K562 (cell line): ENCODE results near the gene MTOR. TPM values are rescaled to one million over a fixed set of nuclear protein-coding genes. Genes with fewer than 3 reads are reported as not detected.
A peak's percentile ranks its signal among the peaks of the same experiment; 100 is the strongest.

Experiments used
- ATAC-seq: fragments of 200-7000 bp; cut with Tn5 transposase; 3 replicates; pipeline ENCODE4 v1.9.1; 2020; ENCODE audit warnings: moderate library complexity
- BruUV-seq: library from RNA; stranded (reverse); fragments of 400-500 nt; replicated peaks from 2 replicates; lab custom pipeline; 2021; lab: Mats Ljungman, UMichigan
- CTCF ChIA-PET: fragments of 300-600 bp; formaldehyde crosslinking; extraction: SDS; loops from one replicate; lab custom pipeline; 2021; ENCODE audit warnings: low intra/inter-chr PET ratio; lab: Yijun Ruan, JAX
- POLR2A ChIA-PET: fragments of 300-600, 350-650 bp; sonication (Branson Sonifier 250); formaldehyde crosslinking; extraction: SDS; loops from one replicate; lab custom pipeline; 2021; ENCODE audit warnings: antibody characterized with exemption, inconsistent platforms; lab: Yijun Ruan, JAX
- DNase-seq, 4 experiments: peaks; one replicate each; pipeline versions ENCODE4 v3.0.0 to v3.0.0-alpha.2; 2011 to 2018; ENCODE audit warnings: low spot score in 3 of 4, mixed read lengths in 3 of 4; ENCODE audit errors: extremely low read depth in 1 of 4
- FAIRE-seq: peaks from 2 replicates; lab custom pipeline; 2011; peaks lifted over from hg19 to GRCh38; lab: Jason Lieb, UNC
- H2AFZ ChIP-seq: 2 replicates; pipeline ENCODE4 v1.6.0; 2011; ENCODE audit warnings: low read depth, low read length, control low read depth, inconsistent platforms
- H3K27ac ChIP-seq: fragments of 200-600 bp; 3 replicates; pipeline ENCODE4 v1.8.0; 2011; ENCODE audit warnings: low read depth, mild to moderate bottlenecking, control low read depth, inconsistent platforms, low read length, moderate library complexity, mixed read lengths; ENCODE audit errors: extremely low read depth
- H3K27me3 ChIP-seq, 2 experiments: fragments of 300-600 bp in 1 of 2; 2 replicates in 1 of 2; 3 replicates in 1 of 2; pipeline versions ENCODE4 v1.6.0 to v1.8.0; 2011; ENCODE audit warnings: inconsistent platforms in 2 of 2, low read length in 2 of 2, mild to moderate bottlenecking in 1 of 2, mixed read lengths in 1 of 2, moderate library complexity in 1 of 2; ENCODE audit not compliant: control insufficient read depth in 2 of 2, insufficient read depth in 2 of 2
- H3K36me3 ChIP-seq: fragments of 300-600 bp; 3 replicates; pipeline ENCODE4 v1.8.0; 2011; ENCODE audit warnings: mild to moderate bottlenecking, low read length, inconsistent platforms; ENCODE audit not compliant: control insufficient read depth, insufficient read depth
- H3K4me1 ChIP-seq, 2 experiments: fragments of 200-600 bp in 1 of 2; replicated peaks in 1 of 2; 2 replicates in 1 of 2; 3 replicates in 1 of 2; pipeline versions ENCODE4 v1.5.1 to v1.8.0; 2011; ENCODE audit warnings: inconsistent platforms in 2 of 2, low read length in 2 of 2, mild to moderate bottlenecking in 1 of 2, mixed read lengths in 1 of 2, moderate library complexity in 1 of 2; ENCODE audit not compliant: control insufficient read depth in 2 of 2, insufficient read depth in 2 of 2
- H3K4me2 ChIP-seq: 2 replicates; pipeline ENCODE4 v1.6.1; 2011; ENCODE audit warnings: low read length, control low read depth, inconsistent platforms, mixed read lengths; ENCODE audit not compliant: insufficient read depth
- H3K4me3 ChIP-seq: fragments of 200-600 bp; sonication (generic), shearing (Covaris generic); 2 replicates; pipeline ENCODE4 v1.5.1; 2016; ENCODE audit warnings: control low read depth, inconsistent platforms
- H3K79me2 ChIP-seq: fragments of 200-600 bp; 3 replicates; pipeline ENCODE4 v1.8.0; 2011; ENCODE audit warnings: low read length, inconsistent platforms; ENCODE audit not compliant: control insufficient read depth, insufficient read depth
- H3K9ac ChIP-seq, 2 experiments: 2 replicates each; pipeline versions ENCODE4 v1.6.0 to v1.6.1; 2011; ENCODE audit warnings: low read depth in 2 of 2, low read length in 2 of 2, control low read depth in 1 of 2, inconsistent platforms in 1 of 2, mild to moderate bottlenecking in 1 of 2, mixed read lengths in 1 of 2; ENCODE audit not compliant: insufficient read depth in 1 of 2
- H3K9me1 ChIP-seq: one replicate; pipeline ENCODE4 v1.6.0; 2011; ENCODE audit warnings: inconsistent platforms, mild to moderate bottlenecking, low read length, moderate library complexity; ENCODE audit not compliant: control insufficient read depth, insufficient read depth
- H3K9me3 ChIP-seq: replicated peaks from 2 replicates; pipeline ENCODE4 v1.5.1; 2011; ENCODE audit warnings: low read depth, low read length, inconsistent platforms; ENCODE audit not compliant: control insufficient read depth, insufficient read depth
- H4K20me1 ChIP-seq: replicated peaks from 2 replicates; pipeline ENCODE4 v1.6.1; 2011; ENCODE audit warnings: low read length, inconsistent platforms, mixed read lengths; ENCODE audit not compliant: control insufficient read depth, insufficient read depth
- CBX2 ChIP-seq: fragments of 200-600 bp; sonication (generic); IDR thresholded peaks from one replicate; pipeline ENCODE4 v1.6.1; 2012; ENCODE audit warnings: mild to moderate bottlenecking, low read length, inconsistent platforms; ENCODE audit not compliant: insufficient read depth, poor library complexity, severe bottlenecking
- CTCF ChIP-seq, 3 experiments: IDR thresholded peaks in 2 of 3; conservative IDR thresholded peaks in 1 of 3; 2 replicates each; pipeline ENCODE4 v1.5.1; 2011 to 2012; ENCODE audit warnings: low read length in 3 of 3, mild to moderate bottlenecking in 3 of 3, control low read depth in 2 of 3, improper control_type of control experiment in 1 of 3, inconsistent platforms in 1 of 3, low read depth in 1 of 3, mixed read lengths in 1 of 3, moderate library complexity in 1 of 3; ENCODE audit not compliant: insufficient read depth in 2 of 3
- PHF20 ChIP-seq: fragments of 450-650 bp; IDR thresholded peaks from 2 replicates; pipeline ENCODE4 v1.6.1; 2018; ENCODE audit not compliant: partially characterized antibody
- RAD21 ChIP-seq, 2 experiments: fragments of 250-450 bp in 1 of 2; fragments of 450-650 bp in 1 of 2; sonication (Bioruptor Pico) in 1 of 2; formaldehyde crosslinking in 1 of 2; IDR thresholded peaks in 1 of 2; conservative IDR thresholded peaks in 1 of 2; 2 replicates each; pipeline versions ENCODE4 v1.4.0 to v1.8.0; 2020 to 2022; ENCODE audit warnings: mild to moderate bottlenecking in 2 of 2, moderate library complexity in 1 of 2
- SMC3 ChIP-seq: conservative IDR thresholded peaks from 2 replicates; pipeline ENCODE4 v1.6.1; 2011; ENCODE audit warnings: low read depth, low read length, improper control_type of control experiment; ENCODE audit not compliant: insufficient read depth
- YY1 ChIP-seq, 3 experiments: IDR thresholded peaks; 2 replicates each; pipeline ENCODE4 v1.6.1; 2011; ENCODE audit warnings: low read length in 2 of 3, mild to moderate bottlenecking in 2 of 3, moderate library complexity in 2 of 3, borderline replicate concordance in 1 of 3, control low read depth in 1 of 3, low read depth in 1 of 3; ENCODE audit not compliant: insufficient read depth in 3 of 3, insufficient replicate concordance in 2 of 3, control insufficient read depth in 1 of 3, insufficient read length in 1 of 3; ENCODE audit errors: extremely low read depth in 1 of 3
- ZNF212 ChIP-seq: fragments of 450-650 bp; formaldehyde crosslinking; IDR thresholded peaks from 2 replicates; pipeline ENCODE4 v1.4.0; 2020; ENCODE audit warnings: mild to moderate bottlenecking
- WGBS: fragments of 100-300 bp; shearing (Covaris generic); methylation state at CpG from one replicate; pipeline ENCODE4 v1.1.6; 2016; ENCODE audit warnings: low coverage, mixed read lengths; ENCODE audit not compliant: insufficient coverage; ENCODE audit errors: missing lambda C conversion rate; 5-methylcytosine and 5-hydroxymethylcytosine counted together
- in situ Hi-C: fragments of 300-500 bp; cut with MboI; formaldehyde crosslinking; loops from 4 replicates; pipeline ENCODE4 v1.15.0; 2018; ENCODE audit warnings: inconsistent platforms, mixed read lengths
- intact Hi-C: fragments of 100-400 bp; cut with micrococcal nuclease; formaldehyde crosslinking; loops from 2 replicates; pipeline ENCODE4 v1.14.2; 2022
- polyA plus RNA-seq, 8 experiments: library from polyadenylated mRNA; depleted of rRNA in 4 of 8; stranded (reverse) in 5 of 8; unstranded in 3 of 8; fragments of >200 nt; fragmentation: Nextera tagmentation in 2 of 8; fragmentation: Illumina TruSeq in 1 of 8; extraction: Ambion mirVana in 2 of 8; extraction: Trizol in 1 of 8; gene quantifications; 2 replicates each; pipeline versions ENCODE4 v1.2.1 to v1.2.3, GENCODE V29; 2011 to 2014; ENCODE audit warnings: inconsistent platforms in 1 of 8, missing spikeins in 1 of 8
- total RNA-seq, 7 experiments: library from RNA; depleted of rRNA in 6 of 7; stranded (reverse); fragments of >200 nt in 6 of 7; fragmentation: Illumina TruSeq in 2 of 7; extraction: Trizol in 2 of 7; gene quantifications; 2 replicates each; pipeline versions ENCODE4 v1.2.1 to v1.2.3, GENCODE V29; 2011 to 2021; ENCODE audit warnings: low replicate concordance in 1 of 7

The MTOR gene
- total and polyA plus RNA-seq, 9 of the 15 experiments (the other 6 are each of a cell fraction or from before 2014, with no cell fraction given), result 11.4 to 71.4 (median 52.2) TPM

GRCh38 chr1:11262171-11263049 is at the start of gene MTOR (continued):
- TF ChIP-seq YY1 (IDR thresholded peaks at IDR 0.05; ENCODE audit: borderline replicate concordance in 1 of 3, control insufficient read depth in 1 of 3, extremely low read depth in 1 of 3, insufficient read depth in 3 of 3, insufficient read length in 1 of 3, insufficient replicate concordance in 2 of 3, low read depth in 1 of 3, low read length in 2 of 3), result peak in 2 of 3 experiments; percentile 56 to 66
- no peak for TF ChIP-seq ZNF212
- no peak for TF ChIP-seq CBX2

- no peaks in the 10 kb centered on the region for H3K4me1 ChIP-seq
- no TSS peak for BruUV-seq
- no peak overlapping the region for H3K27ac ChIP-seq
- no peaks in the 10 kb centered on the region for H3K9me1 ChIP-seq
- H4K20me1 ChIP-seq, result peaks cover 10% of the 10 kb centered on the region
- H3K4me3 ChIP-seq, result no peak overlapping the region
- WGBS, result 2% methylated on average over 7 of the region's 7 CpGs
- POLR2A ChIA-PET, result interaction anchor here (1.0 kb wide), 1 partner anchor 35 kb away, joined by 3 read pairs; no protein-coding TSS in a partner anchor
- ATAC-seq (peak; percentile 72), FAIRE-seq (no peak), DNase-seq (no peak)
- no peak overlapping the region for H3K9ac ChIP-seq
- no peaks in the 10 kb centered on the region for H3K9me3 ChIP-seq
- intact Hi-C loops, result no loop called here
- H3K36me3 ChIP-seq, result no peaks in the 10 kb centered on the region
- H3K79me2 ChIP-seq, result no peaks in the 10 kb centered on the region
- no peak overlapping the region for H2AFZ ChIP-seq
- in situ Hi-C loops, result no loop called here
- CTCF ChIA-PET, result interaction anchor here (0.6 kb wide), 1 partner anchor 8 kb away, joined by 3 read pairs; no protein-coding TSS in a partner anchor
- TF ChIP-seq CTCF (IDR thresholded peaks at IDR 0.05 in 2 of 3, conservative IDR thresholded peaks at IDR 0.05 in 1 of 3; ENCODE audit: insufficient read depth in 2 of 3, low read depth in 1 of 3, low read length in 3 of 3) (peak; percentile 35 to 70 (median 36); a peak in 5 of 6 replicates), RAD21 (CRISPR knock-in tag; conservative IDR thresholded peaks at IDR 0.05 in 1 of 2, IDR thresholded peaks at IDR 0.05 in 1 of 2) (peak in 1 of 2 experiments; percentile 31; a peak in 1 of 4 replicates), SMC3 (0 out of 2 replicates have a peak, but pooled peaks have one; percentile 6), PHF20 (no peak)
- peaks cover 44 to 74% of the 10 kb centered on the region in 2 experiments; a peak in 4 of 5 replicates for H3K27me3 ChIP-seq
- no peak overlapping the region for H3K4me2 ChIP-seq
Measured at GRCh38 chr1:11309385-11309784, 47.0 kb upstream of the MTOR start.
